SIG-M5 treated with dmso at 0.1 percent for 504 hours (cell line): ENCODE data around the gene GALNT12.

Source experiments
- DNase-seq: peaks from one replicate; lab custom pipeline; 2025; ENCODE audit not compliant: unreplicated experiment; lab: John Stamatoyannopoulos, UW

The GALNT12 gene

GRCh38 chr9:98877311-98877710 is 69.8 kb downstream of the GALNT12 start:
- DNase-seq: no peak

- no peak for DNase-seq
Observed at GRCh38 chr9:98879094-98879962, 71.9 kb downstream of the GALNT12 start.

GRCh38 chr9:98879963-98880310 is 72.5 kb downstream of the GALNT12 start:
- no peak for DNase-seq

- DNase-seq: no peak
Observed at GRCh38 chr9:98880311-98881015, 73.0 kb downstream of the GALNT12 start.

GRCh38 chr9:98881356-98881755 is 73.9 kb downstream of the GALNT12 start:
- no peak for DNase-seq

- DNase-seq: no peak
Observed at GRCh38 chr9:98881836-98882568, 74.5 kb downstream of the GALNT12 start.

- no peak for DNase-seq
Observed at GRCh38 chr9:98882569-98882923, 75.1 kb downstream of the GALNT12 start.

GRCh38 chr9:98883276-98883675 is 75.8 kb downstream of the GALNT12 start:
- DNase-seq: no peak

GRCh38 chr9:98884849-98885248 is 77.4 kb downstream of the GALNT12 start:
- DNase-seq: no peak

GRCh38 chr9:98885575-98886295 is 78.3 kb downstream of the GALNT12 start:
- DNase-seq: no peak

- DNase-seq: no peak
Observed at GRCh38 chr9:98886691-98887229, 79.3 kb downstream of the GALNT12 start.

- DNase-seq: no peak
Observed at GRCh38 chr9:98887918-98888510, 80.5 kb downstream of the GALNT12 start.

GRCh38 chr9:98888801-98889421 is 81.4 kb downstream of the GALNT12 start:
- DNase-seq: no peak

- no peak for DNase-seq
Observed at GRCh38 chr9:98890256-98890655, 82.8 kb downstream of the GALNT12 start.

GRCh38 chr9:98892288-98892687 is 84.8 kb downstream of the GALNT12 start:
- no peak for DNase-seq

- DNase-seq: no peak
Observed at GRCh38 chr9:98892690-98893089, 85.2 kb downstream of the GALNT12 start.

- no peak for DNase-seq
Observed at GRCh38 chr9:98894171-98894570, 86.7 kb downstream of the GALNT12 start.

- DNase-seq: no peak
Observed at GRCh38 chr9:98894761-98895160, 87.3 kb downstream of the GALNT12 start.

- DNase-seq: peak; percentile 4
Observed at GRCh38 chr9:98896632-98897031, 89.2 kb downstream of the GALNT12 start.

- no peak for DNase-seq
Observed at GRCh38 chr9:98897745-98898144, 90.3 kb downstream of the GALNT12 start.
